ENCODE measurements around the gene TLE6.
"Not testable (repeated sequence)": the region's sequence is repeated elsewhere in the genome, so short reads cannot be mapped to it uniquely, and the experiment has no call there.

Gene TLE6

DNA sequence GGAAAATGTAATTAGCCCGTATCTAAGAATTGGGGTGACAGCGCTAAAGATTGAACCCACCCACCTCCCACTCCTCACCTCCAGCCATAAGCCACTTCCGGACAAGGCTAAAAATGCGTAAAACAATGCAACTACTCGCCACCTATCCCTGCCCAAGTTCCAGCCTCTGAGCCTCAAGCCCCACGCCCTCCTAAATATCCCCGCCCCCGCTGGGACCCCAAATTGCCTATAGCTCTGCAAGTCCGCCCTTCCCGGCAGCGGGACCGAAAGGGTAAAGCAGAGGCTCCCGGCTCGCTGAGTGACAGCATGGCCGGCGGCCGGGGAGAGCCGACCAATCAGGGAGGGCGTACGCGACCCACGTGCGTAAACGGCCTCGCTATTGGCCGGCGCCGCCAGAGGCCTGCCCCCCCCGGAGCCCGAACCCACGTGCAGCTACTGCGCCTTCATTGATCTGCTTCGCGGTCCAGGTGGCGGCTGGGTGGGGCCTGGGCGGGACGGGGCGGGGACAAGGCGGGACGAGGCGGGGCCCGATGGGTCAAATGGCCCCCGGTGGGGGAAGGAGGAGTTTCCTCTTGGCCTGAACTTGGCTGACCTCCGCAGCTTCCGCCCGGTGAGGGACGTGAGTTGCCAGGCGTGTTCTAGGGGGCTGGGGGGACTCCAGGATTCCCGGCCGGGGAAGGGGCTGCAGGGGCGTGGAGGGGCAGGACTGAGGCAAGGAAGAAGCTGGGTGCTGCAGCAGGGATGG is at the start of gene TLE6:
TSS of gene TLE6 (plus strand) at position 564 of the 745 bp plus-strand sequence. CDS start 670 bp downstream, outside the sequence.
- peak; percentile 84 for DNase-seq (ENCODE audit: low read depth)

DNA sequence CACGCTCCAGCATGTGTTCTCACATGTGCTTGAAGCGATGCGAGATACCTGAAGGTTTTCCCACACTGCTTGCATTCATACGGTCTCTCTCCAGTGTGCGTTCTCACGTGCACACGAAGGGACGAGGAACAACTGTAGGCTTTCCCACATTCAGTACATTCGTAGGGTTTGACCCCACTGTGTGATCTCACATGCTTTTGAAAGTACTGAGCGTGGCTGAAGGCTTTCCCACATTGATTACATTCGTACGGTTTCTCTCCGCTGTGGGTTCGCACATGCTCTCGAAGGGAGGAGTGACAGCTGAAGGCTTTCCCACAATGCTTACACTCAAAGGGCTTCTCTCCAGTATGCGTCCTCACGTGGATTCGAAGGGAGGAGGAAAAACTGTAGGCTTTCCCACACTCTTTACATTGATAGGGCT is 43.9 kb upstream of the TLE6 start:
- DNase-seq (ENCODE audit: low read depth) = no peak

DNA sequence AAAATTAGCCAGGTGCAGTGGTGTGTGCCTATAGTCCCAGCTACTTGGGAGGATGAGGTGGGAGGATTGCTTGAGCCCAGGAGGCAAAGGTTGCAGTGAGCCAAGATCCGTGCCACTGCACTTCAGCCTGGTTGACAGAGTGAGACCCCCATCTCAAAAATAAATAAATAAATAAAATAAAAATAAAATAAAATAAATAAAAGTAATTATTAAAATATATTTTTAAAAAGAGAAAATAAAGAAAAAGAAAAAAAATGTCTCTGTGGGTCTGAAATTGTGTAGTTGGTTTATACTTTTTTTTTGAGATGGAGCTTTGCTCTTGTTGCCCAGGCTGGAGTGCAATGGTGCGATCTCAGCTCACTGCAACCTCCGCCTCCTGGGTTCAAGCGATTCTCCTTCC is 41.5 kb upstream of the TLE6 start:
- DNase-seq (ENCODE audit: low read depth) = not testable (repeated sequence)

DNA sequence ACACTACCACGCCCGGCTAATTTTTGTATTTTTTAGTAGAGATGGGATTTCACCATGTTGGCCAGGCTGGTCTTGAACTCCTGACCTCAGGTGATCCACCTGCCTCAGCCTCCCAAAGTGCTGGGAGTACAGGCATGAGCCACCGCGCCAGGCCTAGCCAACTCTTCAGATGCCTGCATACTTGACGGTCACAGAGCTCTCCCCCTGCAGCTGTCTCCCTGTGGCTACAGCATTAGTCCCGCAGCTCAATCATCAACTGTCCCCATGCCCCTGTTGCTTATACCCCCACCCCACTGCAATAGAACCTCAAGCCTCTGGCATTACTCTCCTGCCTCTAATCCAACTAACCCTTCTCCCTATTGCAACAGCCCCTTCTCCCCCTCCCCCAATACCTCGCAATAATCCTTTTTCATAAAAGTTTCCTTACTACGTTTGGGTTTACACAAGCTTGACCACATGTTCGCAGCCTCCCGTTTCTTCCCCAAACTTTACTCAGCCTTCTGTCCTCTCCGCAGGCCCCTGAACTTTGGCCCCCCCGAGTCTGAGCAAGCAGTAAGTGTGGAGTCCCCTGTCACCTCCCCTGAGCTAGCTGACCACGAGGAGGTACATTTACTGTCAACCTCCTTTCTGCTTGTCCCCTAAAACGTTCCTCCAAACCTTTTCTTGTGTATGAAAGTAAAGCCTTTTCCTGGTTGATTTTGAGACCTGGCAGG is 34.3 kb upstream of the TLE6 start:
- no peak for DNase-seq (ENCODE audit: low read depth)

DNA sequence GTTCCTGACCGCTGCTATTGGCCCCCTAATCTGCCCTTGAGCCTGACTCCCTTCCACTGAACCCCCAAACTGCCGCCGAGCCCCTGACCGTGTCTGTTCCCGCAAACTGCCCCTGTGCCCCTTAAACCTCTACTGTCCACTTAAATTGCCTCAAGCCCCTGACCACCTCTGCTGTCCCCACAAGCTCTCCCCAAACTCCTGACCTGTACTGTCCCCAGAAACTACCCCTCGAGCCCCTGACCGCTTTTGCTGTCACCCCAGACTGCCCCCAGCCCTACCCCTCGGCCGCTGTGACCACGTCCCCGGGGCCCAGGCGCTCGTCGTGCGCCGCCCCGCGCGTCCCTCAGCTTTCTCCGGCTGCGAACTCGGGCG is 33.0 kb upstream of the TLE6 start:
- no peak for DNase-seq (ENCODE audit: low read depth)

DNA sequence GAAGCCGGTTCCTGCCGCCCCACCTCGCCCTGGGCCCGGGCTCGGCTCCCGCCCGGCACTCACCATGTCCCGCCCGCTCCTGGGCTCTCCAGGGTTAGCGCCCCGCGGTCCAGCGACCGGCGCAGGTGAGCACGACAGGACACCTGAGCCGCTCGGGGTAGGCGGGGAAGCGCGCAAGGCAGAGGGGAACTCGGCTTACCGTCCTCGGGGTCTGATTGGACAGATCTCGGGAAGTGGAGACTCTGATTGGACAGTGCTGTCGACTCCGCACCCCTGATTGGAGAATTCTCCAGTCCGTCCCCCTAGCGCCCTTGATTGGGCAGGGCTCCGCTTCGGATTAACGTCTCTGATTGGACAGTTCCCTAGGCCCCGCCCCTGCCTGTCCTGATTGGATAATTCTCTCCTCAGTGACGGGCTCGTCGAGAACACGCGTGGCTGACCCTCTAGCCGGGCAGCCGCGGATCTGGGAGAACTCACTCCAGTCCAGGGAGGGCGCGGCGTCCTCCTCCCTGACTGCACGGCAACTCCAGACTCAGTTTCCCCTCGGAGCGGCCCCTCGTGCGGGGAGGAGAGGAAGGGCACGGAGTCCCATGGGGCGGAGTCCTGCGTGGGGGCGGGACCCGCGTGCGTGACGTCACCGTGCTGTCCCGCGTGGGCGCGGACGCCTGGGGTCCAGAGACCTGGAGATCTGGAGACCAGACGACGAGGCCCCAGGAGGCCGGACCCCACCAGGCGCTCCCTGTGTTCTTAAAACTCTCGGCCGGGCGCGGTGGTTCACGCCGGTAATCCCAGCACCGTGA is 32.4 kb upstream of the TLE6 start, which contains the start of gene ZNF77:
TSS of gene ZNF77 (minus strand) at position 197 of the 800 bp plus-strand sequence. CDS start at position 66, 131 bp downstream.
- DNase-seq (ENCODE audit: low read depth) = peak; percentile 95

DNA sequence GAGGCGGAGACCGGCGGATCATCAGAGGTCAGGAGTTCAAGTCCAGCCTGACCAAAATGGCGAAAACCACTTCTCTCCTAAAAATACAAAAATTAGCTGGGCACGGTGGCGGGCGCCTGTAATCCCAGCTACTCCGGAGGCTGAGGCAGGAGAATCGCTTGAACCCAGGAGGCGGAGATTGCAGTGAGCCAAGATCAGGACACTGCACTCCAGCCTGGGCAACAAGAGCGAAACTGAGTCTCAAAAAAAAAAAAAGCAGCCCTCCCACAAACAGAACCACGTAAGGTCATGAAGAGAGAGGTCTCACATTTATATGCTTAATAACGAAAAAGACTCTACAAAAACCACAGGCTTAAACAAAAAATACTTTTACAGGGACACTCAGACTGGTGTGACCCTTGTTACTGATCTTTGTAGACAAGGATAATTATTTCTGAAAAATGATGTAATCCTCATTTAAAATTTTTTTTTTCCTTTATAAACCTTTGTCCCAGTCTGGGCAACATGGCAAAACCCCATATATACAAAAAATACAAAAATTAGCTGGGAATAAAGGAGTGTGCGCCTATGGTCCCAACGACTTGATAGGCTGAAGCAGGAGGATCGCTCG is 31.7 kb upstream of the TLE6 start:
- no peak for DNase-seq (ENCODE audit: low read depth)

DNA sequence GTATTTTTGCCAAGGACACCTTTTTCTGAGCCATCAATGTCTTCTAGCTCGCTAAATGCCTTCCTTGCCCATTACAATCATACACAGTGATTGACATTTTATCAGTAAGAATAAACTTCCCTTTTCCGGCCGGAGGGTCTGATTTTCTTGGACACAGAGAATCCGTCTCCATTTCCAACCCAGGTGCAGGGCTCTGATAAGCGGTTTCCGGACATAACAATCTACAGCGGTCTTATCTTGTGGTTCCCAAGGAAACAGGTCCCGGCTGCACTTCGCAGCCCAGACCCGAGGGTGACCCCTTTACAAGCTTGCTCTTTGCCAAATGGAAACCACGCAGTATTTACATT is 27.5 kb upstream of the TLE6 start:
- peak; percentile 94 for DNase-seq (ENCODE audit: low read depth)

DNA sequence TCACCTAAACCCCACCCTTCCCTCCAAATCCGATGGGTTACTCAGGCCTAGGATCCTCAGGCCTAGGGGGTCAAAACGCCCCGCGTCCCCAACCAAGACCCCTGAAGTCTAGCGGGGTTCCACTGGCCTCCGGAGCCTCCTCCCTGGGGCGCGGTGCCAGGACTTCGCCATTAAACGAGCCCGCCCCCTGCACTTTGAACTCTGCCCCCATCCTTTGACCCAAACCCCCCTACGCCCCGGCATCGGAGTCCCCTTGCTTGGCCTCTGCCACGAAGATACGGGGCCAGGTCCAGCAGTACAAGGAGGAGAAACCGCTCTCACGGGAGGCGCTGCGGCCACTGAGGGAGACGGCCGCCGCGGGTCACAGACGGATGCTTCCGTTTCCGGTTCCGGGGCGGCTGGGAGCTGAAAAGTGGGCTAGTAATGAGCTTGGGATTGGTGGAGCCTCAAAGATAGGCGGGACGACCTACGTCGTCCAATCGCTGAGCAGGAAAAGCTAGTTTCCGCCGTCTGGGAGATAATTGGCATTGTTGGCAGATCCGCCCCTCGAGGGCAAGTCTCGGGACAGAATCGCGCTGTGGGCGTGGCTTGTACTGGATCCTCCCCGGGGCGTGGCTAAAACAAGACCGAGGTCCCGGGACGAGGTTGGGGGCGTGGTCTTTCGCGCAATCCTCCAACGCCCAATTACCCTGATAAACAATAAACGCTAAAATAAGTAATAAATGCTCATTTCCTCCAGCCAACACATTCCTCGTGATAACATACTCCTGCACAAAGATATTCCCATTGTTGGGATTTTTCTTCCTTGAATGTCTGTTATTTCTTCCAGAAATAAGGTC is 26.9 kb upstream of the TLE6 start:
- peak; percentile 99 for DNase-seq (ENCODE audit: low read depth)

DNA sequence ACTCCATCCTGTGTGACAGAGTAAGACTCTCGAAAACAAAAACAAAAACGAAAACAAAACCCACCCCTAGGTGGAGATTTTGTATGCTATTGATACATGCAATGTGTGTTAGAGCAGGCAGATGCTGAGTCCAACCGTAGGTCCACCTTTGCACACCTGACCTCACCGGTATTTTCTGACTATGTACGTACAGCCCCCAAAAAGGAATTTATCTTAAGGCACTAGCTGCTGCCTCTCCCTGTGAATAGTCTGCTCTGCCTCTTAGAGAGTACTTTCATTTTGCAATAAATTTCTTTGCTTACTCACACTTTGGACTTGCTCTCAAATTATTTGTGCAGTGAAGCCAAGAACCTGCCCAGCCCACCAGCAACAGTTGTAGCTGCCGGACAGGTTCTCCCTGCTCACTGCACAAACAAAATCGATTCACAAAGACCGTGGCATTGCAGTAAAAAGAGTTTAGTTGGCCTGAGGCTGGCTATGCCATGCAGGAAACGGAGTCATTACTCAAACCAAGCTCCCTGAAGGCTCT is 24.3 kb upstream of the TLE6 start:
- no peak for DNase-seq (ENCODE audit: low read depth)

DNA sequence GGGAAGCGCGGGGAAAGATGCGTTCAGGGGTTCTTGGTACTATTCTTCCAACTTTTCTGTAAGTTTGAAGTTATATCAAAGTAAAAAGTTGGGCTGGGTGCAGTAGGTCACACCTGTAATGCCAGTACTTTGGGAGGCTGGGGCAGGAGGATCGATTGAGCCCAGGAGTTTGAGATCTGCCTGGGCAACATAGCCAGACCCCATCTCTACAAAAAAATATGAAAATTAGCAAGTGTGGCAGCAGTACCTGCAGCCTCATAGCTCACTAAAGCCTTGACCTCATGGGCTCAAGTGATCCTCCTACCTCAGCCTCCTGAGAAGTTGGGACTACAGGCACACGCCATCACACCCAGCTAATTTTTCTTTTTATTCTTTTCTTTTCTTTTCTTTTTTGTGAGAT is 20.2 kb upstream of the TLE6 start:
- DNase-seq (ENCODE audit: low read depth) = no peak

DNA sequence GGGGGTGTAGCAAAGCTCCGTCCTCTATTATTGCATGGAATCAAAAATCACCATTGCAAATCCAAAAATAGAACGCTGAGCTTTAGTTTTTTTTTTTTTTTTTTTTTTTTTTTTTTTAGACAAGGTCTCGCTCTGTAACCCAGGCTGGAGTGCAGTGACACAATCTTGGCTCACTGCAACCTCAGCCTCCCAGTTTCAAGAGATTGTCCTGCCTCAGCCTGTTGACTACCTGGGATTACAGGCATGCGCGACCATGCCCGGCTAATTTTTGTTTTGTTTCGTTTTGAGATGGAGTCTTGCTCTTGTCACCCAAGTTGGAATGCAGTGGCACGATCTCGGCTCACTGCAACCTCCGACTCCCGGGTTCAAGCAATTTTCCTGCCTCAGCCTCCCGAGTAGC is 17.2 kb upstream of the TLE6 start:
- DNase-seq (ENCODE audit: low read depth) = no peak

DNA sequence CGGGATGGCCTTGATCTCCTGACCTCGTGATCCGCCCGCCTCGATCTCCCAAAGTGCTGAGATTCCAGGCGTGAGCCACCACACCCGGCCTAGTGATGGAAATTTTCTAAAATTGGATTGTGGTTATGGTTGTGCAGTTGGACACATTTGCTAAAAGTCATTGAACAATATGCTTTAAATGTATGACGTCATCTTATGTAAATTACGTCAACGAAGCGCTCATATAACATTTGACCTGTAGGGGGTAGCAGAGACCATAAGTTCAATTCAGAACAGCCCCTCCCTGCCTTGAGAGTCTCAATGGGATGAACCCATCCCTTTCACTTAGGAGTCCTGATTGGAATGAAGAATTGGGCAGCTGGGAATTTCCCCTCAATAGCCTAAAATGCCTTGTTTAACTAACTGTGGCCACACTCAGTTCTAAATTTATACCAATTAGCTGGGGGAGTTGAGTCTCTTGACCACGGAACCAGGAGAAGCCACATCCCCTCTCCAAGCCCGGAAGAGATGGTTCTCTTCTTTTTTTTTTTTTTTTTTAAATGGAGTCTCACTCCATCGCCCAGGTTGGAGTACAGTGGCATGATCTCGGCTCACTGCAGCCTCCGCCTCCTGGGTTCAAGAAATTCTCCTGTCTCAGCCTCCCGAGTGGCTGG is 15.2 kb upstream of the TLE6 start:
- no peak for DNase-seq (ENCODE audit: low read depth)

DNA sequence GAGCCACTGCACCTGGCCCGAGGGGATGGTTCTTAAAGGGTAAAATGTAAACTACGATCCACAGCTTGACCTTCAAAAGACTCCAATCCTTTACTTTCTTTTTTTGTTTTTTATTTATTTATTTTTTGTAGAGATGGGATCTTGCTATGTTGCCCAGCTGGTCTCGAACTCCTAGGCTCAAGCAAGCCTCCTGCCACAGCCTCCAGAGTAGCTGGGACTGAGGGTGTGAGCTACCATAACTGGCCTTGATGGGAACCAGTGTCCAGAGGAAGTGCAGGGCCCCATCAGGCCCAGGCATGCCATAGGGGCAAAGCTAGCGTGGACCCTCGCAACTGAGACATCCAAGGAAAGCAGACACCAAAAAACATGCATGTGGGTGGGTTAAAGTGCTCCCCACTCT is 14.2 kb upstream of the TLE6 start:
- no peak for DNase-seq (ENCODE audit: low read depth)

DNA sequence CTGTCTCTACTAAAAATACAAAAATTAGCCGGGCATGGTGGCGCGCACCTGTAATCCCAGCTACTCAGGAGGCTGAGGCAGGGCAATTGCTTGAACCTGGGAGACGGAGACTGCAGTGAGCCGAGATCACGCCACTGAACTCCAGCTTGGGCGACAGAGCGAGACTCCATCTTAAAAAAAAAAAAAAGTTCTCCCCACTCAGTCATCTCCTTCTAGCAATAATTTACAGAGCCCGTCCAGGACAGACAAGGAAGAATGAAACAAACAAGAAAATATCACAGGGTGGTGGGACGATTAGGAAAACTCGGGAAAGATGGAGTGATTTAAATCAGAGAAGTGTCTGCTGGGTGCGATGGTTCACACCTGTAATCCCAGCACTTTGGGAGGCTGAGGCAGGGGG is 13.7 kb upstream of the TLE6 start:
- DNase-seq (ENCODE audit: low read depth) = not testable (repeated sequence)

DNA sequence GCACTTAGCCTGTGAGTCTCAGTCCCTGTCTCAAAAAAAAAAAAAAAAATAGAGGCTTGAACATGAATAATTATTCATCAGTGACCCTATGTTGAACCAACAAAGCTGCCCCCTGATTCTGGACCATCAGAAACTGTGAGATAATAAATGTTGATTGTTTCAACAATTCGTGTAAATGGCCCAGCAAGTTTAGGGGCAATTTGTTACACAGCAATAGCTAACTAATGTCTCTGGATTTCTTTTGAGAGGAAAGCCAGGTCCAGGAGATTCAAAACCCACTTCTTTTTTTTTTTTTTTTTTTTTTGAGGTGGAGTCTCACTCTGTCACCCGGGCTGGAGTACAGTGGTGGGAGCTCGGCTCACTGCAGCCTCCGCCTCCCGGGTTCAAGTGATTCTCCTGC is 12.5 kb upstream of the TLE6 start:
- no peak for DNase-seq (ENCODE audit: low read depth)

DNA sequence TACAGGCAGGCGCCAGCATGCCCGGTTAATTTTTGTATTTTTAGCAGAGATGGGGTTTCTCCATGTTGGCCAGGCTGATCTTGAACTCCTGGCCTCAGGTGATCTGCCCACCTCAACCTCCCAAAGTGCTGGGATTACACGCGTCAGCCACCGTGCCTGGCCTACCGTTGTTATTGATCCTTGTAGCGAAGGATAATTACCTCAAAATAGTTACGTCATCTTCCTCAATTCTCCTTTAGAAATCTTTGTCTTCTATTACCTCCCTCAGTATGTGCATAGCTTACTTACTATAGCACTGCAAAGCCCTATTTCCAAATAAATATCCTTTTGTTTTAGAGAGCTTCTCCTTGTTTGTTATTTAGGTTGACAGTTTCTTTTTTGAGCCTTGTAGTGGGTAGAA is 9.4 kb upstream of the TLE6 start:
- DNase-seq (ENCODE audit: low read depth) = no peak

DNA sequence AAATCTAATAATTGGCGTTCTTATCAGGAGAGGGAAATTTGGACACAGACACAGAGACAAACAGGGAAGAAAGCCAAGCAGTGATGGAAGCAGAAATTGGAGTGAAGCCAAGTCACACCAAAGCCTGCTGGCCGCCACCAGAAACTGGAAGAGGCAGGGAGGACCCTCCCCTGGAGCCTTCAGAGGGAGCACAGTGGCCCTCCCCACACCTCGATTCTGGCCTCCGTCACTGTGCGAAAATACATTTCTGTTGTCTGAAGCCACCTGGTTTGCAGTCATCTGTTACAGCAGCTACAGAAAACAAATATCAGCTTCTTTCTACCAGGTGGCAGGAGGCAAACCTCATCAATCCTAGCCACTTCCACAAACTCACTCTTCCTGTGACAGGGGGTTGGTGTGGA is 8.3 kb upstream of the TLE6 start:
- no peak for DNase-seq (ENCODE audit: low read depth)

DNA sequence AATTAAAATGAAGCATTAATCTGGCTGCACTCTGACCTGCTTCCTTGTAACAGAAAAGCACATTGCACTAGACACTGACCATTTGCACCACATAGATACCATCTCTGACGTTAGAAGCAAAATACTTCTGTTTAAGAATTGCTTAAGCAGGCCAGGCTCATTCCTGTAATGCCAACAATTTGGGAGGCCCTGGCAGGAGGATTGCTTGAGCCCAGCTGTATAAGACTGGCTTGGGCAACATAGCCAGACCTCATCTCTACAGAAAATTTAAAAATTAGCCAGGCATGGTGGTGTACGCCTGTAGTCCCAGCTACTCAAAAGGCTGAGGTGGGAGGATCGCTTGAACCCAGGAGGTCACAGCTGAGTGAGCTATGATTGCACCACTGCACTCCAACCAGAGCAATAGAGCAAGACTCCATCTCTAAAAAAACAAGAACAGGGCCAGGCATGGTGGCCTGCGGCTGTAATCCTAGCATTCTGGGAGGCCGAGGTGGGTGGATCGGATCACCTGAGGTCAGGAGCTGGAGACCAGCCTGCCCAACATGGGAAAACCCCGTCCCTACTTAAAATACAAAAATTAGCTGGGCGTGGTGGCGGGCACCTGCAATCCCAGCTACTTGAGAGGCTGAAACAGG is 7.0 kb upstream of the TLE6 start:
- DNase-seq (ENCODE audit: low read depth) = no peak

DNA sequence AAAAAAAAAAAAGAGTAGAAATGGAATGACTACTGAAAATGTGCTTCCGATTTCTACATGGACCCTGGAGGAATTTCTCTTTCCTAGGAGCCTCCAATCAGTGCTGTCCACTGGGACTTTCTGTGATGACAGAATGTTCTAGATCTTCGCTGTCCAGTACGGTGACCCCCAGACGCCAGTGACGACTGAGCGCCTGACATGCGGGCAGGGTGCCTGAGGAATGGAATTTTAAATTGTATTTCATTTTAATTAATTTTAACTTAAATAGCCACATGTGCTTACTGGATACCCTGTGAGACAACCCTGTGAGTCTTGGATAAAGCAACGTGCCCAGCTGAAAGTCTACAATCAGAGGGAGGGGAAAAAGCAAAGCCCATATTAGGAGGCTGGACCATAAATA is 4.1 kb upstream of the TLE6 start:
- no peak for DNase-seq (ENCODE audit: low read depth)
